GM23248 (cell line): ENCODE data around the gene SPRR1A.

Experiments
- EZH2 ChIP-seq: fragments of 200-600 bp; sonication (generic); IDR thresholded peaks from 2 replicates; pipeline ENCODE4 v1.6.1; 2018; ENCODE audit warnings: antibody characterized with exemption, mild to moderate bottlenecking; ENCODE audit not compliant: insufficient read depth, poor library complexity, severe bottlenecking
- EZH2phosphoT487 ChIP-seq: fragments of 200-600 bp; sonication (generic); IDR thresholded peaks from 2 replicates; pipeline ENCODE4 v1.6.1; 2018; ENCODE audit warnings: antibody characterized with exemption, moderate library complexity, mild to moderate bottlenecking, low read depth; ENCODE audit not compliant: insufficient read depth

DNA sequence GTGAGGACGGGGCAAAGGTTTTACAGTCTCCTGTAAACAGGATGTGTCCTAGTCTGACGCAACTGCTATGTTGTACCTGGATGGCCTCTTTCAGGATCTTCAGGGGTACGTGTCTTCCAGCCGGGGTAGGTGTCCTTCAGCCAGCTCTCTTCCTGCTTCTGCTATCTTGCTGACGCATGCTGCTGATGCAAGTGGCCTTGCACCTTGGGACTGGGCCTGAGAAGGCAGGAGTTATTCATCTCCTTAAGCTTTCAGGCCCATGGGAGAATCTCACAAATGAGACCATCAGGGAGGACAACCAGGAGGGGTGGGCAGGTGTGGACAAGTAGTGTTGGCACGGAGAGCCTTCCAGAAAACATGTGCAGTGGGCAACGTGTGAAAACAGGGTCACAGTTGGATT lies 39.2 kb downstream of the SPRR1A start:
- TF ChIP-seq EZH2 = no peak
- TF ChIP-seq EZH2phosphoT487 = no peak
